K562 (cell line): ENCODE results near the gene KRT38. TPM values are rescaled to one million over a fixed set of nuclear protein-coding genes. Genes with fewer than 3 reads are reported as not detected.

Experiments used
- ATAC-seq: fragments of 200-7000 bp; cut with Tn5 transposase; 3 replicates; pipeline ENCODE4 v1.9.1; 2020; ENCODE audit warnings: moderate library complexity
- BruUV-seq: library from RNA; stranded (reverse); fragments of 400-500 nt; replicated peaks from 2 replicates; lab custom pipeline; 2021; lab: Mats Ljungman, UMichigan
- CTCF ChIA-PET: fragments of 300-600 bp; formaldehyde crosslinking; extraction: SDS; loops from one replicate; lab custom pipeline; 2021; ENCODE audit warnings: low intra/inter-chr PET ratio; lab: Yijun Ruan, JAX
- POLR2A ChIA-PET: fragments of 300-600, 350-650 bp; sonication (Branson Sonifier 250); formaldehyde crosslinking; extraction: SDS; loops from one replicate; lab custom pipeline; 2021; ENCODE audit warnings: antibody characterized with exemption, inconsistent platforms; lab: Yijun Ruan, JAX
- DNase-seq, 4 experiments: peaks; one replicate each; pipeline versions ENCODE4 v3.0.0 to v3.0.0-alpha.2; 2011 to 2018; ENCODE audit warnings: low spot score in 3 of 4, mixed read lengths in 3 of 4; ENCODE audit errors: extremely low read depth in 1 of 4
- FAIRE-seq: peaks from 2 replicates; lab custom pipeline; 2011; peaks lifted over from hg19 to GRCh38; lab: Jason Lieb, UNC
- H2AFZ ChIP-seq: 2 replicates; pipeline ENCODE4 v1.6.0; 2011; ENCODE audit warnings: low read depth, low read length, control low read depth, inconsistent platforms
- H3K27ac ChIP-seq: fragments of 200-600 bp; 3 replicates; pipeline ENCODE4 v1.8.0; 2011; ENCODE audit warnings: low read depth, mild to moderate bottlenecking, control low read depth, inconsistent platforms, low read length, moderate library complexity, mixed read lengths; ENCODE audit errors: extremely low read depth
- H3K27me3 ChIP-seq, 2 experiments: fragments of 300-600 bp in 1 of 2; 2 replicates in 1 of 2; 3 replicates in 1 of 2; pipeline versions ENCODE4 v1.6.0 to v1.8.0; 2011; ENCODE audit warnings: inconsistent platforms in 2 of 2, low read length in 2 of 2, mild to moderate bottlenecking in 1 of 2, mixed read lengths in 1 of 2, moderate library complexity in 1 of 2; ENCODE audit not compliant: control insufficient read depth in 2 of 2, insufficient read depth in 2 of 2
- H3K36me3 ChIP-seq: fragments of 300-600 bp; 3 replicates; pipeline ENCODE4 v1.8.0; 2011; ENCODE audit warnings: mild to moderate bottlenecking, low read length, inconsistent platforms; ENCODE audit not compliant: control insufficient read depth, insufficient read depth
- H3K4me1 ChIP-seq, 2 experiments: fragments of 200-600 bp in 1 of 2; replicated peaks in 1 of 2; 2 replicates in 1 of 2; 3 replicates in 1 of 2; pipeline versions ENCODE4 v1.5.1 to v1.8.0; 2011; ENCODE audit warnings: inconsistent platforms in 2 of 2, low read length in 2 of 2, mild to moderate bottlenecking in 1 of 2, mixed read lengths in 1 of 2, moderate library complexity in 1 of 2; ENCODE audit not compliant: control insufficient read depth in 2 of 2, insufficient read depth in 2 of 2
- H3K4me2 ChIP-seq: 2 replicates; pipeline ENCODE4 v1.6.1; 2011; ENCODE audit warnings: low read length, control low read depth, inconsistent platforms, mixed read lengths; ENCODE audit not compliant: insufficient read depth
- H3K4me3 ChIP-seq: fragments of 200-600 bp; sonication (generic), shearing (Covaris generic); 2 replicates; pipeline ENCODE4 v1.5.1; 2016; ENCODE audit warnings: control low read depth, inconsistent platforms
- H3K79me2 ChIP-seq: fragments of 200-600 bp; 3 replicates; pipeline ENCODE4 v1.8.0; 2011; ENCODE audit warnings: low read length, inconsistent platforms; ENCODE audit not compliant: control insufficient read depth, insufficient read depth
- H3K9ac ChIP-seq, 2 experiments: 2 replicates each; pipeline versions ENCODE4 v1.6.0 to v1.6.1; 2011; ENCODE audit warnings: low read depth in 2 of 2, low read length in 2 of 2, control low read depth in 1 of 2, inconsistent platforms in 1 of 2, mild to moderate bottlenecking in 1 of 2, mixed read lengths in 1 of 2; ENCODE audit not compliant: insufficient read depth in 1 of 2
- H3K9me1 ChIP-seq: one replicate; pipeline ENCODE4 v1.6.0; 2011; ENCODE audit warnings: inconsistent platforms, mild to moderate bottlenecking, low read length, moderate library complexity; ENCODE audit not compliant: control insufficient read depth, insufficient read depth
- H3K9me3 ChIP-seq: replicated peaks from 2 replicates; pipeline ENCODE4 v1.5.1; 2011; ENCODE audit warnings: low read depth, low read length, inconsistent platforms; ENCODE audit not compliant: control insufficient read depth, insufficient read depth
- H4K20me1 ChIP-seq: replicated peaks from 2 replicates; pipeline ENCODE4 v1.6.1; 2011; ENCODE audit warnings: low read length, inconsistent platforms, mixed read lengths; ENCODE audit not compliant: control insufficient read depth, insufficient read depth
- AFF4 ChIP-seq: sonication (generic); formaldehyde crosslinking; IDR thresholded peaks from 2 replicates; pipeline ENCODE4 v1.8.0; 2023; ENCODE audit warnings: mild to moderate bottlenecking, missing genetic modification reagents
- ATF3 ChIP-seq, 2 experiments: fragments of 450-650 bp in 1 of 2; sonication (generic) in 1 of 2; formaldehyde crosslinking in 1 of 2; IDR thresholded peaks in 1 of 2; conservative IDR thresholded peaks in 1 of 2; 2 replicates each; pipeline versions ENCODE4 v1.6.1 to v1.8.1; 2016 to 2023; ENCODE audit warnings: mild to moderate bottlenecking in 2 of 2, moderate library complexity in 2 of 2, inconsistent platforms in 1 of 2, missing genetic modification reagents in 1 of 2
- C11orf30 ChIP-seq: fragments of 450-650 bp; IDR thresholded peaks from 2 replicates; pipeline ENCODE4 v1.6.1; 2016; ENCODE audit warnings: low read depth, mild to moderate bottlenecking
- GATAD2B ChIP-seq: fragments of 450-650 bp; IDR thresholded peaks from 2 replicates; pipeline ENCODE4 v1.6.1; 2017; ENCODE audit warnings: mild to moderate bottlenecking, borderline replicate concordance
- HSF4 ChIP-seq: fragments of 250-450 bp; sonication (Bioruptor Pico); IDR thresholded peaks from 2 replicates; pipeline ENCODE4 v2.1.2; 2022; ENCODE audit warnings: mild to moderate bottlenecking, moderate library complexity, borderline replicate concordance
- IRF2 ChIP-seq: sonication (generic); formaldehyde crosslinking; IDR thresholded peaks from 2 replicates; pipeline ENCODE4 v1.8.1; 2022; ENCODE audit warnings: mild to moderate bottlenecking, missing genetic modification reagents
- KLF16 ChIP-seq: IDR thresholded peaks from 2 replicates; pipeline ENCODE4 v1.6.1; 2016; ENCODE audit warnings: antibody characterized with exemption
- SMARCA4 ChIP-seq: fragments of 450-650 bp; IDR thresholded peaks from 2 replicates; pipeline ENCODE4 v1.6.1; 2016
- ZBTB17 ChIP-seq: fragments of 450-650 bp; formaldehyde crosslinking; IDR thresholded peaks from 2 replicates; pipeline ENCODE4 v1.4.0; 2020; ENCODE audit warnings: mild to moderate bottlenecking
- WGBS: fragments of 100-300 bp; shearing (Covaris generic); methylation state at CpG from one replicate; pipeline ENCODE4 v1.1.6; 2016; ENCODE audit warnings: low coverage, mixed read lengths; ENCODE audit not compliant: insufficient coverage; ENCODE audit errors: missing lambda C conversion rate; 5-methylcytosine and 5-hydroxymethylcytosine counted together
- in situ Hi-C: fragments of 300-500 bp; cut with MboI; formaldehyde crosslinking; loops from 4 replicates; pipeline ENCODE4 v1.15.0; 2018; ENCODE audit warnings: inconsistent platforms, mixed read lengths
- intact Hi-C: fragments of 100-400 bp; cut with micrococcal nuclease; formaldehyde crosslinking; loops from 2 replicates; pipeline ENCODE4 v1.14.2; 2022
- polyA plus RNA-seq, 8 experiments: library from polyadenylated mRNA; depleted of rRNA in 4 of 8; stranded (reverse) in 5 of 8; unstranded in 3 of 8; fragments of >200 nt; fragmentation: Nextera tagmentation in 2 of 8; fragmentation: Illumina TruSeq in 1 of 8; extraction: Ambion mirVana in 2 of 8; extraction: Trizol in 1 of 8; gene quantifications; 2 replicates each; pipeline versions ENCODE4 v1.2.1 to v1.2.3, GENCODE V29; 2011 to 2014; ENCODE audit warnings: inconsistent platforms in 1 of 8, missing spikeins in 1 of 8
- total RNA-seq, 7 experiments: library from RNA; depleted of rRNA in 6 of 7; stranded (reverse); fragments of >200 nt in 6 of 7; fragmentation: Illumina TruSeq in 2 of 7; extraction: Trizol in 2 of 7; gene quantifications; 2 replicates each; pipeline versions ENCODE4 v1.2.1 to v1.2.3, GENCODE V29; 2011 to 2021; ENCODE audit warnings: low replicate concordance in 1 of 7
- TF ChIP-seq, protein P1 (sequence below): fragments of 250-450 bp; sonication (Bioruptor Pico); IDR thresholded peaks from 2 replicates; pipeline ENCODE4 v1.8.0; 2022; ENCODE audit warnings: moderate library complexity, mild to moderate bottlenecking, inconsistent platforms
- TF ChIP-seq, protein P2 (sequence below): sonication (generic); formaldehyde crosslinking; IDR thresholded peaks from 2 replicates; pipeline ENCODE4 v1.8.0; 2022; ENCODE audit warnings: mild to moderate bottlenecking, missing genetic modification reagents

The KRT38 gene
- total and polyA plus RNA-seq, 9 of the 15 experiments (the other 6 are each of a cell fraction or from before 2014, with no cell fraction given) = not detected

GRCh38 chr17:41413982-41414381, 26.8 kb downstream of the KRT38 start:
- BruUV-seq = no TSS peak
- no peak overlapping the region for H3K27ac ChIP-seq
- H3K9me3 ChIP-seq = no peaks in the 10 kb centered on the region
- ChIA-PET POLR2A (interaction anchor here (0.6 to 0.7 kb wide), 2 partner anchors 356 to 545 kb away, joined by 3 read pairs; no protein-coding TSS in a partner anchor), CTCF (no interaction called here)
- ATAC-seq (no peak), FAIRE-seq (no peak), DNase-seq (no peak)
- H2AFZ ChIP-seq = no peak overlapping the region
- H3K36me3 ChIP-seq = no peaks in the 10 kb centered on the region
- intact Hi-C loops = no loop called here
- peaks cover 11 to 29% of the 10 kb centered on the region in 2 experiments; a peak in 3 of 5 replicates for H3K27me3 ChIP-seq
- H3K9ac ChIP-seq = no peak overlapping the region
- H3K79me2 ChIP-seq = no peaks in the 10 kb centered on the region
- H3K4me2 ChIP-seq = no peak overlapping the region
- H3K4me1 ChIP-seq = no peaks in the 10 kb centered on the region
- in situ Hi-C loops = no loop called here
- no peaks in the 10 kb centered on the region for H4K20me1 ChIP-seq
- H3K4me3 ChIP-seq = no peak overlapping the region
- WGBS = 0% methylated on average over 2 of the region's 2 CpGs
- H3K9me1 ChIP-seq = no peaks in the 10 kb centered on the region
- TF ChIP-seq HSF4 (CRISPR knock-in tag) = no peak
- TF ChIP-seq, protein P1, sequence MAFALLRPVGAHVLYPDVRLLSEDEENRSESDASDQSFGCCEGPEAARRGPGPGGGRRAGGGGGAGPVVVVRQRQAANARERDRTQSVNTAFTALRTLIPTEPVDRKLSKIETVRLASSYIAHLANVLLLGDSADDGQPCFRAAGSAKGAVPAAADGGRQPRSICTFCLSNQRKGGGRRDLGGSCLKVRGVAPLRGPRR (CRISPR knock-in tag) = no peak
- no peak for TF ChIP-seq ZBTB17
- TF ChIP-seq ATF3 (IDR thresholded peaks at IDR 0.05) = no peak
- TF ChIP-seq ATF3 (CRISPR knock-in tag; conservative IDR thresholded peaks at IDR 0.05) = no peak
- no peak for TF ChIP-seq SMARCA4
- no peak for TF ChIP-seq GATAD2B
- TF ChIP-seq KLF16 = no peak
- TF ChIP-seq AFF4 (CRISPR knock-in tag) = no peak
- TF ChIP-seq IRF2 (CRISPR knock-in tag) = no peak
- TF ChIP-seq, protein P2, sequence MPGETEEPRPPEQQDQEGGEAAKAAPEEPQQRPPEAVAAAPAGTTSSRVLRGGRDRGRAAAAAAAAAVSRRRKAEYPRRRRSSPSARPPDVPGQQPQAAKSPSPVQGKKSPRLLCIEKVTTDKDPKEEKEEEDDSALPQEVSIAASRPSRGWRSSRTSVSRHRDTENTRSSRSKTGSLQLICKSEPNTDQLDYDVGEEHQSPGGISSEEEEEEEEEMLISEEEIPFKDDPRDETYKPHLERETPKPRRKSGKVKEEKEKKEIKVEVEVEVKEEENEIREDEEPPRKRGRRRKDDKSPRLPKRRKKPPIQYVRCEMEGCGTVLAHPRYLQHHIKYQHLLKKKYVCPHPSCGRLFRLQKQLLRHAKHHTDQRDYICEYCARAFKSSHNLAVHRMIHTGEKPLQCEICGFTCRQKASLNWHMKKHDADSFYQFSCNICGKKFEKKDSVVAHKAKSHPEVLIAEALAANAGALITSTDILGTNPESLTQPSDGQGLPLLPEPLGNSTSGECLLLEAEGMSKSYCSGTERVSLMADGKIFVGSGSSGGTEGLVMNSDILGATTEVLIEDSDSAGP (CRISPR knock-in tag) = no peak
- no peak for TF ChIP-seq C11orf30
